Right atrium auricular region (tissue), 2 donors: ENCODE data around the gene HMGN4. TPM values are rescaled to one million over a fixed set of nuclear protein-coding genes. Genes with fewer than 3 reads are reported as not detected.

ENCODE experiments used
- DNase-seq: peaks from one replicate; pipeline ENCODE4 v3.0.0-alpha.2; 2019; ENCODE audit warnings: low spot score
- H3K27ac ChIP-seq, 2 donors: fragments of 200-600 bp; sonication (generic); 1 replicate in 1 of 2; 2 replicates in 1 of 2; pipeline ENCODE4 v1.5.1; 2016 to 2019
- H3K27me3 ChIP-seq, 2 donors: fragments of 200-600 bp; sonication (generic); one replicate each; pipeline versions ENCODE4 v1.5.1 to v1.6.0; 2017 to 2019
- H3K36me3 ChIP-seq: fragments of 200-600 bp; sonication (generic); one replicate; pipeline ENCODE4 v1.5.1; 2016
- H3K4me1 ChIP-seq, 2 donors: fragments of 200-600 bp; sonication (generic); one replicate each; pipeline versions ENCODE4 v1.5.1 to v1.6.0; 2017 to 2019
- H3K4me3 ChIP-seq, 2 donors: fragments of 200-600 bp; sonication (generic); 1 replicate in 1 of 2; 2 replicates in 1 of 2; pipeline ENCODE4 v1.5.1; 2017 to 2019; ENCODE audit warnings: mild to moderate bottlenecking in 1 of 2, moderate library complexity in 1 of 2
- H3K9me3 ChIP-seq, 2 donors: fragments of 200-600 bp; sonication (generic); one replicate each; pipeline ENCODE4 v1.5.1; 2019
- CTCF ChIP-seq, 2 donors: fragments of 200-600 bp; sonication (generic); IDR thresholded peaks; one replicate each; pipeline ENCODE4 v1.5.1; 2019; ENCODE audit warnings: antibody characterized with exemption in 2 of 2
- total RNA-seq, 2 donors: library from RNA; depleted of rRNA; stranded (reverse); fragments of >200 nt; gene quantifications; one replicate each; pipeline ENCODE4 v1.1.0, GENCODE V29; 2016

The HMGN4 gene
- total RNA-seq, 2 donors from 2014 or later: 36.1 to 52.5 TPM

DNA sequence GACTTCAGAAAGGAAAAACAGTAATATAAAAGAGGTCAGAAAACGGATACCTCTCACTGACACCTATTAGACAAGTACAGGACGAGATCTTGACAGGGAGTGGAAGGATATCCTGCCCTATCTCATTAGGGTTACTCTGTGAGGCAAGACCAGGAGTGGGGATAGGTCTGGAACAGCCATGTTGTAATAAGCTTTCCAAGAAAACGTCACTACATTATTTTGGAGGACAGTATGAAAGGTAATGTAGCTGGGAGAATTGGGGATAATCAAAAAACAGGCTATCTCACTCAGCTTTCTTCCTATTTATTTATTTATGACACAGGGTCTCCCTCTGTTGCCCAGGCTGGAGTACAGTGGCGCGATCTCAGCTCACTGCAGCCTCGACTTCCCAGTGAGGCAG is 25.3 kb downstream of the HMGN4 start:
- Histone ChIP-seq H3K4me1 (no peaks in the 10 kb centered on the region), H3K27me3 (no peaks in the 10 kb centered on the region), H3K4me3 (no peak overlapping the region), H3K27ac (no peak overlapping the region), H3K9me3 (no peaks in the 10 kb centered on the region), H3K36me3 (no peaks in the 10 kb centered on the region)
- DNase-seq: no peak
- TF ChIP-seq CTCF (IDR thresholded peaks at IDR 0.05): no peak

DNA sequence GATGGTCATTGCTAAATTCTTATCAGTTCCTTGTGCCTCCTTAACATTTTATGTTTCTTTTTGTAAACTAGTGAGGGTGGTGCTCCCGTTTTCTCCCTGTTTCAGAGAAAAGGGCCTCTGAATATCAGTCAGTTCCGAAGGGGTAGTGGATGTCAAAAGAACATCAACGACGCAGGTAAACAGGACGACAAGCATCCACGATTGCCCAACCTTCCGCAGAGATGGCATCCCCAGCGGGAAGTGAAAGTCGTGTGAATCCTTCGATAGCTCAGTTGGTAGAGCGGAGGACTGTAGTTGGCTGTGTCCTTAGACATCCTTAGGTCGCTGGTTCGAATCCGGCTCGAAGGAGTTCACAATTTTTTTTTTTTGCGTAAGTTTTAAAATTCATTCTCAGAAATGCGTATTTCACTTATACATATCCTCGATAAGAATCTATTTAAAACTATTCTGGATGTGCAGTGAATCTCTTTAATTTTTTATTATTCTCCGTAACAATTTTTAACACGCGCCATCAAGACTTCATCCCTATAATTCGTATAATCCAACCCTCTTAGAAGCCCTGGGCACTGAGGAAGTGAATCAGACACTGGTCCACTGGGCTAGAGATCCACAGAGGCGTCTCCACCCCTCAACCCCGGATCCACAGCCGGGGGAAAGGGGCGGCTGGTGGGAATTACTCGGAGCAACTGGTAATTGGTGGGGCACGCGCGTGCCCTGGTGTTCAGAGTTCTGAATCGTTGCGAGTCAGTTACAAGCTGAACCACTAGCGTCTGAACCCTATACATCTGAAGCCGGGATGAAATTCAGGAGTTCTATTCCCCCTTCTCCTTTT is 30.7 kb downstream of the HMGN4 start:
- Histone ChIP-seq H3K4me3 (peak overlapping the region; percentile 45 to 51), H3K27ac (peak overlapping the region; percentile 33 to 75), H3K27me3 (no peaks in the 10 kb centered on the region), H3K4me1 (peaks cover 0 to 6% of the 10 kb centered on the region in 2 donors), H3K9me3 (no peaks in the 10 kb centered on the region), H3K36me3 (no peaks in the 10 kb centered on the region)
- TF ChIP-seq CTCF (IDR thresholded peaks at IDR 0.05): peak in 1 of 2 donors; percentile 51
- peak; percentile 97 for DNase-seq

- Histone ChIP-seq H3K4me3 (peak overlapping the region in 1 of 2 donors; percentile 51), H3K27me3 (no peaks in the 10 kb centered on the region), H3K27ac (peak overlapping the region in 1 of 2 donors; percentile 46), H3K9me3 (no peaks in the 10 kb centered on the region), H3K36me3 (no peaks in the 10 kb centered on the region), H3K4me1 (peaks cover 0 to 6% of the 10 kb centered on the region in 2 donors)
- no peak for DNase-seq
- TF ChIP-seq CTCF (IDR thresholded peaks at IDR 0.05): no peak
These were observed 31.2 kb downstream of the HMGN4 start for GRCh38 chr6:26569433-26569764.

DNA sequence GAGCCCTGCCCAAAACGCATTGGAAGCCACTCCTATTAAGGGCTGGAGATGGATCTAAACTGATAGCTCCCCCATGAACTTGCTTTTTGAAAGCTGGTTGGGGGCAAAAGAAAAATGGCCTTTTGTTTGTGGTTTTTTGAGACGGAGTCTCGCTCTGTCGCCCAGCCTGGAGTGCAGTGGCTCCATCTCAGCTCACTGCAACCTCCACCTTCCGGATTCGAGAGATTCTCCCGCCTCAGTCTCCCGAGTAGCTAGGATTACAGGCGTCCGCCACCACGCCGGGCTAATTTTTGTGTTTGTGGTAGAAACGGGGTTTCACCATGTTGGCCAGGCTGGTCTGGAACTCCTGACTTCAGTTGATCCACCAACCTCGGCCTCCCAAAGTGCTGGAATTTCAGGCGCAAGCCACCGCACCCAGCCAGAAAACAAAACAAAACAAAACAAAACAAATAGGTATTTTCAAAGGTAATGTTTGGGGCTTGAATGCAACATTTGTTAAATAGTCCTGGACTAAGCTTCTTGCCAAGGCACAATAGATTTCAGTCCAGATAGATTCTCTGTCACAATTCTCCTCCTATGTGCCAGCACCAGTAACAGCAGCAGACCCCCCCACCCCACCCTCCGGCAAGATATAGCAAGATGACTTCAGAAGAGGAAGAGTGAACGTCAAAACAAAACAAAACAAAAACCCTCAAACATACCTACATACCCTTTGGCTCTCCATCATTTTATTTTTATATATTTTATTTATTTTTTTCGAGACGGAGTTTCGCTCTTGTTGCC is 32.1 kb downstream of the HMGN4 start:
- H3K9me3 ChIP-seq: no peaks in the 10 kb centered on the region
- H3K4me1 ChIP-seq: peaks cover 0 to 6% of the 10 kb centered on the region in 2 donors
- H3K27me3 ChIP-seq: no peaks in the 10 kb centered on the region
- no peaks in the 10 kb centered on the region for H3K36me3 ChIP-seq
- H3K27ac ChIP-seq: no peak overlapping the region
- TF ChIP-seq CTCF (IDR thresholded peaks at IDR 0.05): no peak
- DNase-seq: no peak
- no peak overlapping the region for H3K4me3 ChIP-seq

DNA sequence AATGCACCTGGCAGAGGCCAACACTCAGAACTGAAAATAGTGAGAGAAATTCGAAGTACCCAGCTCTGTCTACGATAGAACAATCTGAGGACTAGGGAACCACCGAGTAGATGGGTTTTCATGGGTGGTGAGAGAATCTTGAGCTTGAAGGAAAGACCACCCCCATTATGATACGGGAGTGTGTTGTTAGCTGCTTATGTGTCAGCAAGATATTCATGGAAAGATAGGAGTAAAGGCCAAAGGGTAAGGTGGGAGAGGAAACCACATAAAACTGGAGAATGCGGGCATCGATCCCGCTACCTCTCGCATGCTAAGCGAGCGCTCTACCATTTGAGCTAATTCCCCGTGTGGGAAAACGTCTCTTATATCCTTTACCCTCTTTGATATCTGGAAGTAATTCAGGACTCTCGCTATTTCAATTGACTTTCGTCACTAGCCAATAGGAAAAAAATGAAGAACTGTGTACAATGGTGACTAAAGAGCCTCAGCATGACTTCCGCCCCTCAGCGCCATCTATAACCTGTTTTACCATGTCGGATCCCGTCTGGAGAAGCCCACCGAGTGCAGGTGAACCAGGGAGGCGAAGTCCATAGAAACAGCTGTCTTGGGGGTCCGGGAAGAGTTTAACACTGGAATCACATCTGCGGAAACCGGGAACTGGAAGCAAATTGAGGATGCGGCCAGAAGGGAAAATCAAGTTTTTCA is 33.6 kb downstream of the HMGN4 start:
- H3K4me1 ChIP-seq: peaks cover 0 to 6% of the 10 kb centered on the region in 2 donors
- H3K9me3 ChIP-seq: no peaks in the 10 kb centered on the region
- DNase-seq: no peak
- no peaks in the 10 kb centered on the region for H3K36me3 ChIP-seq
- peak overlapping the region; percentile 40 to 59 for H3K4me3 ChIP-seq
- peak overlapping the region; percentile 65 to 66 for H3K27ac ChIP-seq
- no peak for TF ChIP-seq CTCF (IDR thresholded peaks at IDR 0.05)
- no peaks in the 10 kb centered on the region for H3K27me3 ChIP-seq
